ENCODE measurements around the gene CYB5RL.

DNA sequence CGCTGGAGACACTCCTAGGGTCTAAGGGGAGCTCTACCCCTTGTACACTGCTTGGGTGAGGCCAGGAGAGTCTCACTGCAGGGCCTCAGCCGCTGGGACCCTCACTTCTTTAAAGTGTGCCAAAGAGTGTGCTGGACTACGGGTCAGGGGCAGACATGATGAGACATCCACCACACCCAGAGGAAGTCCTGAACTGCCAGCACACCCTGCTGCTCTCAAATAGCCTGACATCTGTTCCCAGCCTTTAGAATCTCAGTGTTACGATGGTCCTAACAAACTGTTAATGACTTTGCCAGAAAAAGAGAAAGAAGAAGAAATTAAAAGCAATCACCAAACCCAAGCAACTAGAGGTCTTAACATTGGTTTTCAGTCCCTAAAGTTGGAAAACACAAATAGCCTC lies 49.1 kb upstream of the CYB5RL start:
- TF ChIP-seq EZH2 (IDR thresholded peaks at IDR 0.05) (no peak), POLR2AphosphoS5 (IDR thresholded peaks at IDR 0.05; ENCODE audit: borderline replicate concordance, low read depth, low read length) (no peak)

All from SK-N-MC (cell line).